ENCODE measurements around the gene CYP27B1.

The CYP27B1 gene

DNA sequence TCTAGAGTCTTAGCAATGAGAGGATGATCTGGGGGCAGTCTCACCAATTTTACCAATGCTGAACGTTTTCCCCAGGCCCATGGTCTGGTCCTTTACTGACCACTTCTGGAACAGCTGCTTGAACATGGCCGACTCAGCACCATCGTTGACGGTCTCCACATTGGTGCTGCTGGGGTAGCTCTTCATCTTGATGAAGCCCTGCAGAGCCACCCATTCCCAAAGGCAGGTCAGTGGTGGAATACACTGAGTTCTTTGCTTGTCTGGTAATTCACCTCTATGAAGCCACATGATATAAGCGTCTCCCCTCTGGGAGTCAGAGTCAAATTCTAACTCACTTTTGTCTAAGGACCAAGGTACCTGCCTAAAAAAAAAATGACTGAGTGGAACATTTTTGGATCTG is 41.5 kb upstream of the CYP27B1 start:
- TF ChIP-seq SIN3A (IDR thresholded peaks at IDR 0.05; ENCODE audit: borderline replicate concordance, insufficient read depth, low read length) (no peak), POLR2AphosphoS5 (IDR thresholded peaks at IDR 0.05; ENCODE audit: low read depth, low read length) (no peak), FOXP2 (optimal IDR thresholded peaks at IDR 0.05; ENCODE audit: borderline replicate concordance, extremely low read depth, extremely low read length, insufficient read depth) (no peak), REST (IDR thresholded peaks at IDR 0.05; ENCODE audit: insufficient read depth in 1 of 2, low read depth in 2 of 2, low read length in 2 of 2) (no peak), TAF1 (IDR thresholded peaks at IDR 0.05; ENCODE audit: borderline replicate concordance, insufficient read depth, low read length) (no peak)

DNA sequence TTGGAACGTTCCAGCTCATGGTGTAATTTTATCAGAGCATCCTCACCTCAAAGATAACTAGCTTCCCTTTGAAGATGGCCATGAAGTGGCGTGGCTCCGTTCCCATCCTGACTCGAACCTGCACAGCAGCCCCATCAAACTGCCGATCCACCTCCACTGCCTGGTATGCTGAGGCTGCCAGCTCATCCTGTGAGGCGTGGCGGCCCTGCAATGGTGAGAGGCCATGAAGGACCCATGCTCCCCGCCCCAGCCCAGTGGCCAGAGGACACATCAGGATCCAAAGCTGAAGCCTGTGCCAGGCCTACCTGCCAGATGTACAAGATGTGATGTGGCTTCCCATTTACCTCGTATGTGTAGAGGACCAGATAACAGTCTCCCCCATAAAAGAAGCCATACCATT is 40.4 kb upstream of the CYP27B1 start:
- TF ChIP-seq SIN3A (IDR thresholded peaks at IDR 0.05; ENCODE audit: borderline replicate concordance, insufficient read depth, low read length) (no peak), REST (IDR thresholded peaks at IDR 0.05; ENCODE audit: insufficient read depth in 1 of 2, low read depth in 2 of 2, low read length in 2 of 2) (no peak), POLR2AphosphoS5 (IDR thresholded peaks at IDR 0.05; ENCODE audit: low read depth, low read length) (no peak), TAF1 (IDR thresholded peaks at IDR 0.05; ENCODE audit: borderline replicate concordance, insufficient read depth, low read length) (no peak), FOXP2 (optimal IDR thresholded peaks at IDR 0.05; ENCODE audit: borderline replicate concordance, extremely low read depth, extremely low read length, insufficient read depth) (no peak)

DNA sequence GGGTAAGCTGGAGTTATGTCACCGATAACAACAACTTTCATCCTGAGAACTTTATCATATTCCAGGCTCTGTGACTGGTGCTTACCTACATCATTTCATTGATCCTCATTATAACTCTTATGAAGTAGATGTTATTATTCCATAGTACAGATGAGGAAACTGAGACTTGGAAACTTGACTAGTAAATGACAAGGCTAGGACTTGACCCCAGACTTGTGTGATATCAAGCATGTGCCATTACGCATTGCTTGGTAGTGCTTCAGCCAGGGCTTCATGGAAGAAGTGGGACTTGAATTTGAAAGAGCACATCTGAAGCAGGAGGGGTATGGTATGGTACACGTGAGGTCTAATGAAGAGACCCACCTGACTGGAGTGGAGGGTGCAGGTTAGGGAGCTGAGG is 39.8 kb upstream of the CYP27B1 start:
- TF ChIP-seq SIN3A (IDR thresholded peaks at IDR 0.05; ENCODE audit: borderline replicate concordance, insufficient read depth, low read length) (no peak), POLR2AphosphoS5 (IDR thresholded peaks at IDR 0.05; ENCODE audit: low read depth, low read length) (no peak), TAF1 (IDR thresholded peaks at IDR 0.05; ENCODE audit: borderline replicate concordance, insufficient read depth, low read length) (no peak), FOXP2 (optimal IDR thresholded peaks at IDR 0.05; ENCODE audit: borderline replicate concordance, extremely low read depth, extremely low read length, insufficient read depth) (no peak), REST (IDR thresholded peaks at IDR 0.05; ENCODE audit: insufficient read depth in 1 of 2, low read depth in 2 of 2, low read length in 2 of 2) (no peak)

DNA sequence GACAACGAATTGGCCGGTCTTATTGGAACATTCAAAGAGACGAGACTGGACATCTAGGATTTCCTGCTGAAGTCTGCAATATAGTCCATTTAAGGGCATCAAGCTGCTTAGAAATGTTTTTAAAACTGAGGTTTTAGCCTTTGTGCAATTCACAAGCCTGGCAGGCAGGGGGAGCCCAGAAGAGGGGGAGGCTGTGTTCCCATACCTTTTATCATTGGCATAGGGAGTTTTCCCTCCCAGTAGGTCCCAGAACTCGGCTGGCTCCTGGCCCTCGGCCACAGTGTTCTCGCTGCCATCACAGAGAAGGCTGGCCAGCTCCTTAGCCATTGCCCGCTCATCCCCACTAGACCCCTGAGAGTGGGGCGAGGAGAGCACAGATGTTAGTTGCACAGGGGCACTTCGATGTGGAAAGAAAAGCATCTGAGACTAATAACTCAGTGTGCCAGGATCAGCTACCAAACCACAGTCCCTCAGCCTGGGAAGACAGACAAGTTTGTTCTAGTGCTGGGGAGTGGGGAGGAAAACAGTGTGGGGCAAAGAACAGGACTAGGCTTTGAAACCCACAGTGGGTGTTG is 36.5 kb upstream of the CYP27B1 start:
- TF ChIP-seq FOXP2 (optimal IDR thresholded peaks at IDR 0.05; ENCODE audit: borderline replicate concordance, extremely low read depth, extremely low read length, insufficient read depth) (no peak), POLR2AphosphoS5 (IDR thresholded peaks at IDR 0.05; ENCODE audit: low read depth, low read length) (no peak), SIN3A (IDR thresholded peaks at IDR 0.05; ENCODE audit: borderline replicate concordance, insufficient read depth, low read length) (no peak), TAF1 (IDR thresholded peaks at IDR 0.05; ENCODE audit: borderline replicate concordance, insufficient read depth, low read length) (no peak), REST (IDR thresholded peaks at IDR 0.05; ENCODE audit: insufficient read depth in 1 of 2, low read depth in 2 of 2, low read length in 2 of 2) (no peak)

GRCh38 chr12:57802607-57803006 is 35.7 kb upstream of the CYP27B1 start:
- TF ChIP-seq POLR2AphosphoS5 (IDR thresholded peaks at IDR 0.05; ENCODE audit: low read depth, low read length) = no peak

Measured in PFSK-1 (cell line).